ENCODE results near the gene LRP1B.

DNA sequence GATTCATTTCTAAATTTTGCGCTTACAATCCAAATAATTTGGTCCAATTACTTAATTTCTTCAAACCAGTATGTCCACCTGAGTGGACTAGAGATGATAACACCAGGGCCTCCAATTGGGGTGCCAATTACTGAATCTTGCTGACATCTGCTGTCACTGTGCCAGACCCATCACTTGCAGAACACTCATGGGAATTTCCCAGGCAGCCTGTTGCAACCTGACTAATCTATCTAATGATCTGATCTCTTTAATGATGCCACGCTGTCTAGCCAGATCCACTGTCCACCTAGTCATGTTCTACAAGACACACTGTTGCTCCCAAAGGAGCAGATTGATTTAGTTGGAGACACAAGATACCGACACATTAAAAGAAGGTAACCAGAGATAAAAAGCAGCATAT is 11.8 kb upstream of the LRP1B start:
- TF ChIP-seq POLR2A (IDR thresholded peaks at IDR 0.05) (no peak), CTCF (IDR thresholded peaks at IDR 0.05) (no peak)
